ENCODE results near the gene KRT222.

Gene KRT222

DNA sequence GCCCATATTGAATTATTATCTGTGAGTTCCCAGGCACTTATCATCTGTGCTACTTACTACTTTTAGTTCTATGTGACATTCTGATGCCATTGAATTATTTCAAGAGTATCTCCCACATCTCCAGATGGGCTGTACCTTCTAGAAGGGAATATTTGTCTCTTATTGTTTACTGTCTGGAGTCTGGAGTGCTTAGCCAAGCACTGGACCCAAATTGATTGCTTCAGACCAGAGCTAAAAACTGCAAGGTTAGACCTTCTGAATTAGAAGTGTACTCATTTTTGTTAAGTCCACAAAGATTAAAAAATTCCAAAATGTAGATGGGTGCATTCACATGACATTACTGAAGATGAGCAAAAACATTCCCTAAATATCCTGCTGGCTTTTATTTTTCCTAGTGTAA lies 16.0 kb upstream of the KRT222 start:
- DNase-seq (ENCODE audit: low read depth) = no peak
- TF ChIP-seq, protein P1, sequence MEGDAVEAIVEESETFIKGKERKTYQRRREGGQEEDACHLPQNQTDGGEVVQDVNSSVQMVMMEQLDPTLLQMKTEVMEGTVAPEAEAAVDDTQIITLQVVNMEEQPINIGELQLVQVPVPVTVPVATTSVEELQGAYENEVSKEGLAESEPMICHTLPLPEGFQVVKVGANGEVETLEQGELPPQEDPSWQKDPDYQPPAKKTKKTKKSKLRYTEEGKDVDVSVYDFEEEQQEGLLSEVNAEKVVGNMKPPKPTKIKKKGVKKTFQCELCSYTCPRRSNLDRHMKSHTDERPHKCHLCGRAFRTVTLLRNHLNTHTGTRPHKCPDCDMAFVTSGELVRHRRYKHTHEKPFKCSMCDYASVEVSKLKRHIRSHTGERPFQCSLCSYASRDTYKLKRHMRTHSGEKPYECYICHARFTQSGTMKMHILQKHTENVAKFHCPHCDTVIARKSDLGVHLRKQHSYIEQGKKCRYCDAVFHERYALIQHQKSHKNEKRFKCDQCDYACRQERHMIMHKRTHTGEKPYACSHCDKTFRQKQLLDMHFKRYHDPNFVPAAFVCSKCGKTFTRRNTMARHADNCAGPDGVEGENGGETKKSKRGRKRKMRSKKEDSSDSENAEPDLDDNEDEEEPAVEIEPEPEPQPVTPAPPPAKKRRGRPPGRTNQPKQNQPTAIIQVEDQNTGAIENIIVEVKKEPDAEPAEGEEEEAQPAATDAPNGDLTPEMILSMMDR (conservative IDR thresholded peaks at IDR 0.05; ENCODE audit: low read depth, low read length) = no peak
- no peak overlapping the region for H3K4me3 ChIP-seq (ENCODE audit: low read depth, low read length)

DNA sequence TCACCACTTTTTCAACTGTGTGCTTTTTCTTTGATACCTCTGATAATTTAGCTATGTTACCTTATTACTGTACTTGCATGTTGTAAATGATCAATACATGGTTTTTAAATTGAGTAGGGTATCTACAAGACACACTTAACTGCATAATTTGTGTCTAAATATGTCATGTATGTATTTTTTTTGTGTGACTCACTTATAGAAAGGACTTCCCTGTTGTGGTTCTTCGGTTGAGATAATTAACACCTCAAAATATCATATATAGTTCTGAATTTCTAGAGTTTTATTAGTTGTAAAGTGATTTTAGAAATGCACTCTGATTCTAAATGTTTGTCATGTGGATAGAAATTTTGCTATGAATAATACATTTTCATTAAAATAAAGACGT lies 14.5 kb upstream of the KRT222 start:
- TF ChIP-seq, protein P1 (conservative IDR thresholded peaks at IDR 0.05; ENCODE audit: low read depth, low read length) = no peak
- no peak for DNase-seq (ENCODE audit: low read depth)

DNA sequence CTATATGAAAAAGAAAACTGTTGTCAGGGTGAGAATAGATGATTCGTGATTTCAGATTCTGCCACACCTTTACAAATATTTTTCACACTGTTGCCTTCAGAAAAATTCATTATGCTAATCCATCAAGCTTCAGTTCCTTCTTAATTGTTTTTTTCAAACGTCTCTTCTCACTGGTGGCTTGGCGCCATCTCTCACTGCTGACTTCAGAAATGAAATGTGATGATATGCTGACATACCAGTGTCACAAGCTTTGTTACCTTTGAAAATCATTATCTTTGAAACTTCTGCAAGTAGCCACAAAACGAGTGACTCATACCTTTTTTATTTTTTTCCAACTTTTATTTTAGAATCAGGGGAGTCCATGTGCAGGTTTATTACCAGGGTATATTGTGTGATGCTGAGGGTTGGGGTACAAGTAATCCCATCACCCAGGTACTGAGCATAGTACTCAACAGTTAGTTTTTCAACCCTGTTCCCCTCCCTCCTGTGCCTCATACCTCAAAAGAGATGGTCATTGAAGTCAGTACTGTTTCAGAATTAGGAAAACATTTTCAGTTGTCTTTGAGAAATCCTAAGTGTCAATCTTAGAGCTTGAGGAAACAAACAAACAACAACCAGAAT lies 14.0 kb upstream of the KRT222 start:
- TF ChIP-seq, protein P1 (conservative IDR thresholded peaks at IDR 0.05; ENCODE audit: low read depth, low read length) = no peak
- H3K4me3 ChIP-seq (ENCODE audit: low read depth, low read length) = no peak overlapping the region
- no peak for DNase-seq (ENCODE audit: low read depth)

More for the DNA sequence above, 14.5 kb upstream of the KRT222 start:
- H3K4me3 ChIP-seq (ENCODE audit: low read depth, low read length) = no peak overlapping the region

DNA sequence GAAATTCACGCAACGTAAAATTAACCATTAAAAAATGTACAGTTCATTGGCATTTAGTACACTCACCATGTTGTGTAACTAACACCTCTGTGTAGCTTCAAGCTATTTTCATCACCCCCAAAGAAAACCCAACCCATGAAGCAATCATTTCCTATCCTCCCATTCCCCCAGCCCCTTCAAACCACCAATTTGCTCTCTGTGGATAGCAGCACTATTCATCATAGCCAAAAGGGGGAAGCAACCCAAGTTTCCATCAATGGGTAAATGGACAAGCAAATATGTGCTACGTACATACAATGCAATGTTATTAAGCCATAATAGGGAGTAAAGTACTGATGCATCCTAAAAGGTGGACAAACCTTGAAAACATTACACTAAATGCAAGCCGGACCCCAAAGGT lies 10.9 kb upstream of the KRT222 start:
- DNase-seq (ENCODE audit: low read depth) = no peak
- TF ChIP-seq, protein P1 (conservative IDR thresholded peaks at IDR 0.05; ENCODE audit: low read depth, low read length) = no peak
- no peak overlapping the region for H3K4me3 ChIP-seq (ENCODE audit: low read depth, low read length)

DNA sequence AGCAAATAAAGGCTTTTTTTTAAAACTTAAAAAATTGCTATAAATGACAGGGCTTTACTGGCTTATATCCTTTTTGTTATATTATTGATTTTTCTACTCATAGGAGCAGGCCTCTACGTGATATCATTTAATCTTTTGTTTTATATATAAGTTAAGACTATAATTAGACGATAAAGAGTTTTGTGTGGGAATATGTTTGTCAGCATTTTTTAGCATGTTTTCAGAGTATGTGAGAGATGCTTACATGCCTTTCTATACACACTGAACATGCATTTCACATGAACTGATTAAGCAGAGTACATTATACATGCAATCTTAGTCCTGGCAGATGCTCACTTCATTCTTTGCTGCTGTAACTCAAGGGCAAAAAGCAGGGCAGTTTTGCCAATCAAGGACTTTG lies 7.7 kb upstream of the KRT222 start:
- H3K4me3 ChIP-seq (ENCODE audit: low read depth, low read length) = no peak overlapping the region
- TF ChIP-seq, protein P1 (conservative IDR thresholded peaks at IDR 0.05; ENCODE audit: low read depth, low read length) = no peak
- no peak for DNase-seq (ENCODE audit: low read depth)

DNA sequence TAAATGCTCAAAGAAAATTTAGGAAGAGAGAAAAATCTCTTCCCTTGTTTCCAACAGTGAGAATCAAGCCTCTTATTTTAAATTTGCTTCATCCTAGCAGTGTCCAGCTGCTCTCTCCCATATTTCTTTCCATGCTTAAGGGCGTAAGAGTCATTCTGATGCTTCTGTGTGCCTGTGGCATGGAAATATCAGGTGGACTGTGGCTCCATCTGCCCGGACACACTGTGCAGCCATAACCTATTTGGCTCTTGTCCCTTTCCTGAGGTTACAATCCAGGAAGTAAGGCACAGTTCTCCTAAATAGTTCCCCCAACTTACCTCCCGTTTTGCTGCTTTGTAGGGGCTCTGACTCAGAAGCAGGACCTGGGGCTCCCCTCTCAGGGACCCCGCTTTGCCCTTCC lies 6.3 kb upstream of the KRT222 start:
- TF ChIP-seq, protein P1 (conservative IDR thresholded peaks at IDR 0.05; ENCODE audit: low read depth, low read length) = no peak

DNA sequence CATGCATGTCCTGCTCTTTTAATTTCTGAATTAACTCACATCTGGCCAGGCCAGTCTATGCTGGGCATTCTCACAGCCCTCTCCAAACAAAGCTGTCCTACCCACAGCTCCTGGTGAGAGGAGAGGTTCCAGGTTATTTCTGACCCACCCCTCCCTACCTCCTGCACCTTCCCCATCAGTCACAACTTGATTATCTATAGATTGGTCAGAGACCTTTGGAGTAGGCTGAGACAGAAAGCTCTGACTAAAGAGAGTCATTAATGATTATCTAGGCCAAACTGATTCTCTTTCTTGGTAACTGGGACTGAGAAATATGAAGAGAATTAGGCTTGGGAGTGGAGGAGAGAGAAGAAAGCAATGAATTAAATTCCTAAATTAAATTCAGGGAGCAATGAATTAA lies 1.4 kb upstream of the KRT222 start:
- no peak for DNase-seq (ENCODE audit: low read depth)
- no peak overlapping the region for H3K4me3 ChIP-seq (ENCODE audit: low read depth, low read length)
- TF ChIP-seq, protein P1 (conservative IDR thresholded peaks at IDR 0.05; ENCODE audit: low read depth, low read length) = no peak

More for the DNA sequence above, 6.3 kb upstream of the KRT222 start:
- no peak overlapping the region for H3K4me3 ChIP-seq (ENCODE audit: low read depth, low read length)
- DNase-seq (ENCODE audit: low read depth) = no peak

All from choroid plexus epithelial cell (primary cell).